ENCODE measurements around the gene EFCAB10. TPM values are rescaled to one million over a fixed set of nuclear protein-coding genes. Genes with fewer than 3 reads are reported as not detected.

EFCAB10 gene
- total and polyA plus RNA-seq, 2 donors = not detected

Other genes starting within 250 kb of the EFCAB10 start
- 116 TPM for gene SRPK2, start 192.6 kb downstream of the EFCAB10 start, total RNA-seq
- gene SRPK2, start 192.6 kb downstream of the EFCAB10 start, polyA plus RNA-seq = 21.7 TPM
- gene PUS7, start 59.2 kb downstream of the EFCAB10 start, total RNA-seq = 16.3 TPM
- gene PUS7, start 59.2 kb downstream of the EFCAB10 start, polyA plus RNA-seq = 7.3 TPM
- 25.9 TPM for gene RINT1, start 49.3 kb downstream of the EFCAB10 start, total RNA-seq
- gene RINT1, start 49.3 kb downstream of the EFCAB10 start, polyA plus RNA-seq = 7.6 TPM

Measured in urinary bladder (tissue), 2 donors.